HEK293T (cell line): ENCODE data around the gene KCNQ1.

Source experiments
- ARNT ChIP-seq: fragments of 450-650 bp; IDR thresholded peaks from 2 replicates; pipeline ENCODE4 v1.6.1; 2017; ENCODE audit warnings: mild to moderate bottlenecking
- BHLHE40 ChIP-seq: fragments of 450-650 bp; IDR thresholded peaks from 2 replicates; pipeline ENCODE4 v1.6.1; 2016; ENCODE audit warnings: mild to moderate bottlenecking, moderate library complexity, borderline replicate concordance
- ELF4 ChIP-seq: fragments of 450-650 bp; IDR thresholded peaks from 2 replicates; pipeline ENCODE4 v1.6.1; 2017; ENCODE audit warnings: antibody characterized with exemption
- FOXA1 ChIP-seq: fragments of 450-650 bp; IDR thresholded peaks from 2 replicates; pipeline ENCODE4 v1.6.1; 2016; ENCODE audit warnings: mild to moderate bottlenecking
- FOXM1 ChIP-seq: fragments of 450-650 bp; IDR thresholded peaks from 2 replicates; pipeline ENCODE4 v1.6.1; 2017; ENCODE audit warnings: mild to moderate bottlenecking, borderline replicate concordance
- L3MBTL2 ChIP-seq: fragments of 450-650 bp; conservative IDR thresholded peaks from 2 replicates; pipeline ENCODE4 v1.6.1; 2016; ENCODE audit warnings: mild to moderate bottlenecking
- NFRKB ChIP-seq: fragments of 450-650 bp; IDR thresholded peaks from 2 replicates; pipeline ENCODE4 v1.6.1; 2016; ENCODE audit warnings: mild to moderate bottlenecking, moderate library complexity
- SP1 ChIP-seq: fragments of 450-650 bp; IDR thresholded peaks from 2 replicates; pipeline ENCODE4 v1.6.1; 2017
- SUZ12 ChIP-seq: fragments of 450-650 bp; IDR thresholded peaks from 2 replicates; pipeline ENCODE4 v1.6.1; 2016; ENCODE audit warnings: mild to moderate bottlenecking

- TF ChIP-seq NFRKB, result no peak
- TF ChIP-seq ELF4, result no peak
- no peak for TF ChIP-seq L3MBTL2
- TF ChIP-seq FOXM1, result no peak
- TF ChIP-seq FOXA1, result no peak
- no peak for TF ChIP-seq SP1
- no peak for TF ChIP-seq ARNT
- no peak for TF ChIP-seq BHLHE40
- no peak for TF ChIP-seq SUZ12
Measured at GRCh38 chr11:2891326-2892214, 446.8 kb downstream of the KCNQ1 start.
